LoVo (cell line): ENCODE results near the gene SH3BGRL2.
"Not testable (repeated sequence)": the region's sequence is repeated elsewhere in the genome, so short reads cannot be mapped to it uniquely, and the experiment has no call there.

ENCODE experiments used
- DNase-seq: peaks from one replicate; pipeline ENCODE4 v3.0.0-alpha.2; 2016; ENCODE audit warnings: low spot score

The SH3BGRL2 gene

GRCh38 chr6:79745282-79745681 lies 114.2 kb downstream of the SH3BGRL2 start:
- not testable (repeated sequence) for DNase-seq

GRCh38 chr6:79746325-79746724 lies 115.2 kb downstream of the SH3BGRL2 start:
- not testable (repeated sequence) for DNase-seq

- DNase-seq = no peak
These were observed 119.7 kb downstream of the SH3BGRL2 start for GRCh38 chr6:79750806-79751205.
